Loucy (cell line): Measurements from ENCODE around the gene CD300LD.

ENCODE experiments used
- H2AFZ ChIP-seq: fragments of 200-600 bp; sonication (generic); 2 replicates; pipeline ENCODE4 v1.6.0; 2016; ENCODE audit warnings: antibody characterized with exemption, mild to moderate bottlenecking, low read length, moderate library complexity
- H3F3A ChIP-seq: fragments of 200-600 bp; 2 replicates; pipeline ENCODE4 v1.6.0; 2016; ENCODE audit warnings: antibody characterized with exemption, low read depth, mild to moderate bottlenecking
- H3K27me3 ChIP-seq: fragments of 200-600 bp; sonication (generic); 2 replicates; pipeline ENCODE4 v1.6.1; 2014; ENCODE audit warnings: low read length, mild to moderate bottlenecking; ENCODE audit not compliant: insufficient read depth, poor library complexity, severe bottlenecking
- H3K36me3 ChIP-seq: fragments of 200-600 bp; sonication (generic); 2 replicates; pipeline ENCODE4 v1.6.1; 2016; ENCODE audit warnings: low read length; ENCODE audit not compliant: insufficient read depth
- H3K4me1 ChIP-seq: fragments of 200-600 bp; sonication (generic); 2 replicates; pipeline ENCODE4 v1.5.1; 2014; ENCODE audit warnings: low read length, mild to moderate bottlenecking; ENCODE audit not compliant: insufficient read depth, poor library complexity, severe bottlenecking
- H3K4me2 ChIP-seq: fragments of 200-600 bp; sonication (generic); 2 replicates; pipeline ENCODE4 v1.6.0; 2014; ENCODE audit warnings: antibody characterized with exemption, low read length, low read depth, mild to moderate bottlenecking; ENCODE audit not compliant: poor library complexity, severe bottlenecking
- H3K4me3 ChIP-seq: fragments of 200-600 bp; sonication (generic); 2 replicates; pipeline ENCODE4 v1.5.1; 2014; ENCODE audit warnings: low read length, mild to moderate bottlenecking, mixed read lengths; ENCODE audit not compliant: poor library complexity, severe bottlenecking
- H3K79me2 ChIP-seq: fragments of 200-600 bp; sonication (generic); 2 replicates; pipeline ENCODE4 v1.6.1; 2014; ENCODE audit warnings: low read length; ENCODE audit not compliant: insufficient read depth
- H3K9ac ChIP-seq: fragments of 200-600 bp; sonication (generic); 2 replicates; pipeline ENCODE4 v1.6.0; 2014; ENCODE audit warnings: mild to moderate bottlenecking, low read depth, low read length, moderate library complexity; ENCODE audit not compliant: poor library complexity, severe bottlenecking
- H3K9me2 ChIP-seq: fragments of 200-600 bp; sonication (generic); replicated peaks from 2 replicates; pipeline ENCODE4 v1.6.1; 2016; ENCODE audit warnings: low read depth, low read length, mixed read lengths
- H3K9me3 ChIP-seq: fragments of 200-600 bp; sonication (generic); 2 replicates; pipeline ENCODE4 v1.6.1; 2014; ENCODE audit warnings: mild to moderate bottlenecking, antibody characterized with exemption, low read length, low read depth; ENCODE audit not compliant: insufficient read depth
- H4K20me1 ChIP-seq: fragments of 200-600 bp; sonication (generic); 2 replicates; pipeline ENCODE4 v1.6.0; 2014; ENCODE audit warnings: antibody characterized with exemption, low read length, mild to moderate bottlenecking; ENCODE audit not compliant: insufficient read depth, poor library complexity, severe bottlenecking
- EZH2phosphoT487 ChIP-seq: fragments of 200-600 bp; IDR thresholded peaks from 2 replicates; pipeline ENCODE4 v1.6.1; 2018; ENCODE audit warnings: antibody characterized with exemption, mild to moderate bottlenecking, moderate library complexity, borderline replicate concordance
- TF ChIP-seq, protein P1 (sequence below): fragments of 200-600 bp; sonication (generic); conservative IDR thresholded peaks from 2 replicates; pipeline ENCODE4 v1.5.1; 2014; ENCODE audit warnings: mild to moderate bottlenecking, antibody characterized with exemption, low read length

Gene CD300LD

DNA sequence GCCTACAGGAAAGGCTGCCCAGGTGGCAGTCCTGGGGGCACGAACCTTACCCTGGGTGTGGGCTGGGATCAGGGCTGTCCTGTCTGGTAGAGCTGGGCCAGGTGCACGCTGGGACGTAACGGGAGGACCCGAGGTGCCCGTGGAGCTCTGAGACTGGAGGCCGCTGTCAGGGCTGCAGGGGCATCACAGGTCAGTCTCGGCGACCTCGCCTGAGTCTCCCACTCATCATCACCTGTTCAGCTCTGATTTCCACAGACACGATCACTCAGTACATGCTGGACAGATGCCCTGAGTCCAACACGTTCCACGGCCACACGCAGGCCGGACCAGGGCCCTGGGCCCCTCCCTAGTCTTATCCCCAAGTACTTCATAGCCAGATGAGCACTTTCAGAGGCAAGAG is 41.5 kb downstream of the CD300LD start:
- no peaks in the 10 kb centered on the region for H3F3A ChIP-seq
- TF ChIP-seq, protein P1, sequence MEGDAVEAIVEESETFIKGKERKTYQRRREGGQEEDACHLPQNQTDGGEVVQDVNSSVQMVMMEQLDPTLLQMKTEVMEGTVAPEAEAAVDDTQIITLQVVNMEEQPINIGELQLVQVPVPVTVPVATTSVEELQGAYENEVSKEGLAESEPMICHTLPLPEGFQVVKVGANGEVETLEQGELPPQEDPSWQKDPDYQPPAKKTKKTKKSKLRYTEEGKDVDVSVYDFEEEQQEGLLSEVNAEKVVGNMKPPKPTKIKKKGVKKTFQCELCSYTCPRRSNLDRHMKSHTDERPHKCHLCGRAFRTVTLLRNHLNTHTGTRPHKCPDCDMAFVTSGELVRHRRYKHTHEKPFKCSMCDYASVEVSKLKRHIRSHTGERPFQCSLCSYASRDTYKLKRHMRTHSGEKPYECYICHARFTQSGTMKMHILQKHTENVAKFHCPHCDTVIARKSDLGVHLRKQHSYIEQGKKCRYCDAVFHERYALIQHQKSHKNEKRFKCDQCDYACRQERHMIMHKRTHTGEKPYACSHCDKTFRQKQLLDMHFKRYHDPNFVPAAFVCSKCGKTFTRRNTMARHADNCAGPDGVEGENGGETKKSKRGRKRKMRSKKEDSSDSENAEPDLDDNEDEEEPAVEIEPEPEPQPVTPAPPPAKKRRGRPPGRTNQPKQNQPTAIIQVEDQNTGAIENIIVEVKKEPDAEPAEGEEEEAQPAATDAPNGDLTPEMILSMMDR = no peak
- no peak for TF ChIP-seq EZH2phosphoT487
- no peaks in the 10 kb centered on the region for H3K27me3 ChIP-seq
- H3K36me3 ChIP-seq = no peaks in the 10 kb centered on the region
- no peaks in the 10 kb centered on the region for H3K79me2 ChIP-seq
- no peak overlapping the region for H2AFZ ChIP-seq
- H3K4me3 ChIP-seq = no peak overlapping the region
- H4K20me1 ChIP-seq = no peaks in the 10 kb centered on the region
- no peak overlapping the region for H3K4me2 ChIP-seq
- no peak overlapping the region for H3K9ac ChIP-seq
- no peaks in the 10 kb centered on the region for H3K9me2 ChIP-seq
- no peaks in the 10 kb centered on the region for H3K9me3 ChIP-seq
- peaks cover 21% of the 10 kb centered on the region for H3K4me1 ChIP-seq

DNA sequence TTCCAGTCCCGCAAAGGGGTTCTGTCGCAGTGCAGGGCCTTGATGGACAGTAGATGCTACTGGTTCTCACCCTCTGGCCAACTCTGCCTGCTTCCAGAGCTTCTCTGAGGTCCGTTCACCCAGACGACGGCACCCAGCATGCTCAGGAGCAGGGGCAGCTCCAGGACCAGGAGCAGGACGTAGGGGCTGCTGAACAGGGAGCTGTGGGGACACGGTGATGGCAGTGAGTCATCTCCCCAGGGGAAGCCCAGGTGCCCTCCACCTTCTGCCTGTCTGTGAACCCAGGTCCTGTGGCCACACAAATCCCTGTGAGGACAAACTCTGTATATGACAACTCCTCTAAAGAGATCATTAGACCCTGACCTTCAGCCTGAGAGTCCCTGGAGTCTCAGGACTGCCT is 42.7 kb downstream of the CD300LD start:
- TF ChIP-seq, protein P1 = no peak
- TF ChIP-seq EZH2phosphoT487 = no peak
- H2AFZ ChIP-seq = no peak overlapping the region
- no peaks in the 10 kb centered on the region for H3K36me3 ChIP-seq
- no peaks in the 10 kb centered on the region for H4K20me1 ChIP-seq
- no peak overlapping the region for H3K4me3 ChIP-seq
- H3F3A ChIP-seq = no peaks in the 10 kb centered on the region
- H3K9me3 ChIP-seq = no peaks in the 10 kb centered on the region
- H3K27me3 ChIP-seq = no peaks in the 10 kb centered on the region
- no peaks in the 10 kb centered on the region for H3K9me2 ChIP-seq
- H3K4me2 ChIP-seq = no peak overlapping the region
- no peak overlapping the region for H3K9ac ChIP-seq
- H3K4me1 ChIP-seq = peaks cover 24% of the 10 kb centered on the region
- H3K79me2 ChIP-seq = no peaks in the 10 kb centered on the region

DNA sequence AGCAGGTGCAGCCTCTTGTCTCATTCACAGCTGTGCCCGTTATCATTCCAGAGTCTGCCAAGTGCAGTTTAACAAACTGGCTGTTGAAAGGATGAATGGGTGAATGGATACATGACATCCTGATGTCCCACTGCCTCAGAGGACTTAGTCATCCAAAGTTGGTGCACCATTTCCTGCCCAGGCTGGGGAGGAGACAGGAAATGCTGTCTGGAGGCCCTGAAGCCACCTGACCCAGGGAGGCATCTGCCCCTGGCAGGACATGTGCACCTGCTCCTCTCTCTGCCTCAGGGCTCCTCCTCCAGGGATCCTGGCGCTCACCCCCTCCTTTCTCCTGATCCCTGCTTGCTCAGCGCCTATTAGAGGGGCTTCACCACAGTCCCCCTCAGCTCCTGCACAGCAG is 44.3 kb downstream of the CD300LD start:
- H3K79me2 ChIP-seq = no peaks in the 10 kb centered on the region
- H3K4me3 ChIP-seq = no peak overlapping the region
- TF ChIP-seq EZH2phosphoT487 = no peak
- TF ChIP-seq, protein P1 = no peak
- no peaks in the 10 kb centered on the region for H3F3A ChIP-seq
- no peaks in the 10 kb centered on the region for H3K9me2 ChIP-seq
- no peaks in the 10 kb centered on the region for H3K36me3 ChIP-seq
- H4K20me1 ChIP-seq = no peaks in the 10 kb centered on the region
- no peaks in the 10 kb centered on the region for H3K9me3 ChIP-seq
- H3K27me3 ChIP-seq = no peaks in the 10 kb centered on the region
- no peak overlapping the region for H3K9ac ChIP-seq
- H3K4me1 ChIP-seq = peaks cover 24% of the 10 kb centered on the region
- H2AFZ ChIP-seq = no peak overlapping the region
- peak overlapping the region; percentile 39 for H3K4me2 ChIP-seq
